Tibial nerve (tissue), 3 donors: ENCODE results near the gene EEA1.

ENCODE experiments used
- POLR2A ChIP-seq, 2 donors: fragments of 450-650 bp; IDR thresholded peaks; one replicate each; pipeline ENCODE4 v1.6.1; 2017; ENCODE audit warnings: antibody characterized with exemption in 2 of 2, mild to moderate bottlenecking in 2 of 2, moderate library complexity in 2 of 2
- TF ChIP-seq, protein P1 (sequence below), 5 experiments: fragments of 200-600 bp in 3 of 5; fragments of 450-650 bp in 2 of 5; sonication (generic) in 3 of 5; IDR thresholded peaks; one replicate each; pipeline ENCODE4 v1.5.1; 2016 to 2019; ENCODE audit warnings: antibody characterized with exemption in 5 of 5, mild to moderate bottlenecking in 3 of 5, moderate library complexity in 2 of 5

- TF ChIP-seq POLR2A (IDR thresholded peaks at IDR 0.05), result no peak
- TF ChIP-seq, protein P1, sequence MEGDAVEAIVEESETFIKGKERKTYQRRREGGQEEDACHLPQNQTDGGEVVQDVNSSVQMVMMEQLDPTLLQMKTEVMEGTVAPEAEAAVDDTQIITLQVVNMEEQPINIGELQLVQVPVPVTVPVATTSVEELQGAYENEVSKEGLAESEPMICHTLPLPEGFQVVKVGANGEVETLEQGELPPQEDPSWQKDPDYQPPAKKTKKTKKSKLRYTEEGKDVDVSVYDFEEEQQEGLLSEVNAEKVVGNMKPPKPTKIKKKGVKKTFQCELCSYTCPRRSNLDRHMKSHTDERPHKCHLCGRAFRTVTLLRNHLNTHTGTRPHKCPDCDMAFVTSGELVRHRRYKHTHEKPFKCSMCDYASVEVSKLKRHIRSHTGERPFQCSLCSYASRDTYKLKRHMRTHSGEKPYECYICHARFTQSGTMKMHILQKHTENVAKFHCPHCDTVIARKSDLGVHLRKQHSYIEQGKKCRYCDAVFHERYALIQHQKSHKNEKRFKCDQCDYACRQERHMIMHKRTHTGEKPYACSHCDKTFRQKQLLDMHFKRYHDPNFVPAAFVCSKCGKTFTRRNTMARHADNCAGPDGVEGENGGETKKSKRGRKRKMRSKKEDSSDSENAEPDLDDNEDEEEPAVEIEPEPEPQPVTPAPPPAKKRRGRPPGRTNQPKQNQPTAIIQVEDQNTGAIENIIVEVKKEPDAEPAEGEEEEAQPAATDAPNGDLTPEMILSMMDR (IDR thresholded peaks at IDR 0.05), result no peak
Measured at GRCh38 chr12:92863251-92863650, 65.8 kb downstream of the EEA1 start.
